Muscle of leg (tissue), 11 donors: ENCODE results near the gene RBCK1. TPM values are rescaled to one million over a fixed set of nuclear protein-coding genes. Genes with fewer than 3 reads are reported as not detected.
A peak's percentile ranks its signal among the peaks of the same experiment; 100 is the strongest.
"Not testable (repeated sequence)": the region's sequence is repeated elsewhere in the genome, so short reads cannot be mapped to it uniquely, and the experiment has no call there.

Source experiments
- DNase-seq: peaks from one replicate; pipeline ENCODE4 v3.0.0; 2013
- H3K27ac ChIP-seq: one replicate; pipeline ENCODE4 v1.5.1; 2013; ENCODE audit warnings: mild to moderate bottlenecking, low read length, control low read depth
- H3K27me3 ChIP-seq: one replicate; pipeline ENCODE4 v1.6.1; 2013; ENCODE audit warnings: low read length; ENCODE audit not compliant: control insufficient read depth, insufficient read depth
- H3K36me3 ChIP-seq: one replicate; pipeline ENCODE4 v1.6.1; 2013; ENCODE audit warnings: low read length; ENCODE audit not compliant: control insufficient read depth, insufficient read depth
- H3K4me1 ChIP-seq: one replicate; pipeline ENCODE4 v1.6.1; 2013; ENCODE audit warnings: low read length; ENCODE audit not compliant: control insufficient read depth, insufficient read depth
- H3K4me3 ChIP-seq: one replicate; pipeline ENCODE4 v1.5.1; 2013; ENCODE audit warnings: low read length, control low read depth
- H3K9me3 ChIP-seq: replicated peaks from 2 replicates; pipeline ENCODE4 v1.6.1; 2013; ENCODE audit warnings: low read depth, low read length; ENCODE audit not compliant: control insufficient read depth
- WGBS: methylation state at CpG from one replicate; pipeline ENCODE4 v1.1.5; 2013; ENCODE audit warnings: missing lambda C conversion rate; ENCODE audit not compliant: insufficient coverage; 5-methylcytosine and 5-hydroxymethylcytosine counted together
- polyA plus RNA-seq, 8 donors: library from polyadenylated mRNA; unstranded; fragments of 120-200 nt; gene quantifications; one replicate each; pipeline versions ENCODE4 v1.2.1 to v1.2.3, GENCODE V29; 2013; ENCODE audit warnings: inconsistent platforms in 1 of 8, low replicate concordance in 1 of 8; ENCODE audit not compliant: insufficient read length in 8 of 8, insufficient read depth in 1 of 8
- total RNA-seq: library from RNA; stranded (reverse); fragments of 120-200 nt; gene quantifications from one replicate; pipeline ENCODE4 v1.2.4, GENCODE V29; 2013

RBCK1 gene
- total and polyA plus RNA-seq, 9 donors = 31.0 to 69.1 (median 50.9) TPM

- no peaks in the 10 kb centered on the region for H3K27me3 ChIP-seq
- DNase-seq = no peak
- H3K9me3 ChIP-seq = no peaks in the 10 kb centered on the region
- H3K4me1 ChIP-seq = peaks cover 6% of the 10 kb centered on the region
- H3K4me3 ChIP-seq = no peak overlapping the region
- no peak overlapping the region for H3K27ac ChIP-seq
- no peaks in the 10 kb centered on the region for H3K36me3 ChIP-seq
- WGBS = no CpG with 5 or more reads among the region's 7 CpGs
Observed at GRCh38 chr20:366041-366718, 41.9 kb upstream of the RBCK1 start.

GRCh38 chr20:366719-367485, 41.2 kb upstream of the RBCK1 start:
- Histone ChIP-seq H3K27ac (no peak overlapping the region), H3K36me3 (no peaks in the 10 kb centered on the region), H3K27me3 (no peaks in the 10 kb centered on the region), H3K4me1 (peaks cover 10% of the 10 kb centered on the region), H3K4me3 (no peak overlapping the region), H3K9me3 (no peaks in the 10 kb centered on the region)
- 0% methylated on average over 1 of the region's 13 CpGs for WGBS
- no peak for DNase-seq

GRCh38 chr20:367486-367887, 40.6 kb upstream of the RBCK1 start:
- 100% methylated on average over 1 of the region's 8 CpGs for WGBS
- Histone ChIP-seq H3K9me3 (no peaks in the 10 kb centered on the region), H3K4me3 (no peak overlapping the region), H3K27me3 (no peaks in the 10 kb centered on the region), H3K27ac (no peak overlapping the region), H3K4me1 (peaks cover 10% of the 10 kb centered on the region), H3K36me3 (no peaks in the 10 kb centered on the region)
- no peak for DNase-seq

GRCh38 chr20:368915-369314, 39.2 kb upstream of the RBCK1 start:
- DNase-seq = no peak
- Histone ChIP-seq H3K27ac (no peak overlapping the region), H3K36me3 (no peaks in the 10 kb centered on the region), H3K27me3 (no peaks in the 10 kb centered on the region), H3K9me3 (no peaks in the 10 kb centered on the region), H3K4me3 (no peak overlapping the region), H3K4me1 (peaks cover 14% of the 10 kb centered on the region)
- 76% methylated on average over 4 of the region's 4 CpGs for WGBS

GRCh38 chr20:370151-370600, 37.9 kb upstream of the RBCK1 start:
- no peaks in the 10 kb centered on the region for H3K27me3 ChIP-seq
- H3K4me3 ChIP-seq = no peak overlapping the region
- 85% methylated on average over 7 of the region's 7 CpGs for WGBS
- no peak for DNase-seq
- H3K4me1 ChIP-seq = peaks cover 14% of the 10 kb centered on the region
- H3K27ac ChIP-seq = no peak overlapping the region
- no peaks in the 10 kb centered on the region for H3K9me3 ChIP-seq
- H3K36me3 ChIP-seq = no peaks in the 10 kb centered on the region

GRCh38 chr20:370977-371754, 36.9 kb upstream of the RBCK1 start:
- no peaks in the 10 kb centered on the region for H3K36me3 ChIP-seq
- no peaks in the 10 kb centered on the region for H3K27me3 ChIP-seq
- peaks cover 14% of the 10 kb centered on the region for H3K4me1 ChIP-seq
- no peak for DNase-seq
- WGBS = 80% methylated on average over 4 of the region's 7 CpGs
- H3K4me3 ChIP-seq = no peak overlapping the region
- H3K9me3 ChIP-seq = no peaks in the 10 kb centered on the region
- peak overlapping the region; percentile 6 for H3K27ac ChIP-seq

GRCh38 chr20:371755-372542, 36.1 kb upstream of the RBCK1 start:
- H3K4me3 ChIP-seq = no peak overlapping the region
- no peaks in the 10 kb centered on the region for H3K36me3 ChIP-seq
- WGBS = 87% methylated on average over 3 of the region's 10 CpGs
- DNase-seq = peak; percentile 61
- H3K9me3 ChIP-seq = no peaks in the 10 kb centered on the region
- no peaks in the 10 kb centered on the region for H3K27me3 ChIP-seq
- peaks cover 14% of the 10 kb centered on the region for H3K4me1 ChIP-seq
- peak overlapping the region; percentile 65 for H3K27ac ChIP-seq

- Histone ChIP-seq H3K27ac (peak overlapping the region; percentile 65), H3K4me1 (peaks cover 14% of the 10 kb centered on the region)
- not testable (repeated sequence) for H3K27me3 ChIP-seq, H3K4me3 ChIP-seq, H3K36me3 ChIP-seq, DNase-seq, H3K9me3 ChIP-seq
- 93% methylated on average over 7 of the region's 11 CpGs for WGBS
Observed at GRCh38 chr20:372543-373082, 35.5 kb upstream of the RBCK1 start.

GRCh38 chr20:373171-373890, 34.8 kb upstream of the RBCK1 start:
- Histone ChIP-seq H3K27me3 (peaks cover 2% of the 10 kb centered on the region), H3K4me1 (peaks cover 14% of the 10 kb centered on the region), H3K36me3 (no peaks in the 10 kb centered on the region), H3K4me3 (no peak overlapping the region), H3K9me3 (no peaks in the 10 kb centered on the region), H3K27ac (peak overlapping the region; percentile 62)
- WGBS = 100% methylated on average over 2 of the region's 9 CpGs
- DNase-seq = peak; percentile 60
